Endothelial cell of umbilical vein (primary cell): ENCODE measurements around the gene TMEM114. TPM values are rescaled to one million over a fixed set of nuclear protein-coding genes. Genes with fewer than 3 reads are reported as not detected.

Source experiments
- BruUV-seq: library from RNA; stranded (reverse); fragments of 400-500 nt; replicated peaks from 2 replicates; lab custom pipeline; 2021; lab: Mats Ljungman, UMichigan
- CTCF ChIA-PET: fragments of 300-600, 350-600 bp; sonication (Branson Sonifier 250); formaldehyde crosslinking; loops from one replicate; lab custom pipeline; 2021; ENCODE audit warnings: antibody characterized with exemption, inconsistent platforms; lab: Charles Lee
- POLR2A ChIA-PET: fragments of 300-600, 350-600 bp; sonication (Branson Sonifier 250); formaldehyde crosslinking; loops from one replicate; lab custom pipeline; 2021; ENCODE audit warnings: antibody characterized with exemption, inconsistent platforms; lab: Charles Lee
- DNase-seq: peaks from one replicate; pipeline ENCODE4 v3.0.0-alpha.2; 2011; ENCODE audit warnings: low read depth, low spot score
- FAIRE-seq: peaks from 2 replicates; lab custom pipeline; 2011; peaks lifted over from hg19 to GRCh38; lab: Jason Lieb, UNC
- H2AFZ ChIP-seq: 2 replicates; pipeline ENCODE4 v1.6.0; 2012; ENCODE audit warnings: low read depth, low read length, control low read depth, inconsistent platforms
- H3K27ac ChIP-seq: 2 replicates; pipeline ENCODE4 v1.5.1; 2011; ENCODE audit warnings: low read depth, mild to moderate bottlenecking, control low read depth, low read length, moderate library complexity; ENCODE audit not compliant: insufficient read depth
- H3K27me3 ChIP-seq, 2 experiments: 2 replicates each; pipeline versions ENCODE4 v1.6.0 to v1.6.1; 2011; ENCODE audit warnings: low read length in 2 of 2, mixed read lengths in 1 of 2; ENCODE audit not compliant: control insufficient read depth in 2 of 2, insufficient read depth in 2 of 2
- H3K36me3 ChIP-seq, 2 experiments: 2 replicates in 1 of 2; 3 replicates in 1 of 2; pipeline ENCODE4 v1.5.1; 2011; ENCODE audit warnings: low read length in 2 of 2, mild to moderate bottlenecking in 1 of 2, moderate library complexity in 1 of 2; ENCODE audit not compliant: control insufficient read depth in 2 of 2, insufficient read depth in 2 of 2; ENCODE audit errors: extremely low read depth in 1 of 2
- H3K4me1 ChIP-seq: 3 replicates; pipeline ENCODE4 v1.5.1; 2011; ENCODE audit warnings: mild to moderate bottlenecking, low read length; ENCODE audit not compliant: control insufficient read depth, insufficient read depth; ENCODE audit errors: extremely low read depth
- H3K4me2 ChIP-seq: 2 replicates; pipeline ENCODE4 v1.6.1; 2011; ENCODE audit warnings: low read length, control low read depth, mixed read lengths; ENCODE audit not compliant: insufficient read depth
- H3K4me3 ChIP-seq, 3 experiments: fragments of 200-600 bp in 1 of 3; sonication (generic), shearing (Covaris generic) in 1 of 3; replicated peaks in 1 of 3; 2 replicates each; pipeline ENCODE4 v1.5.1; 2011 to 2016; ENCODE audit warnings: control low read depth in 3 of 3, low read length in 3 of 3, mild to moderate bottlenecking in 2 of 3, inconsistent platforms in 1 of 3, low read depth in 1 of 3, moderate library complexity in 1 of 3; ENCODE audit not compliant: insufficient read depth in 1 of 3
- H3K79me2 ChIP-seq: 2 replicates; pipeline ENCODE4 v1.6.0; 2012; ENCODE audit warnings: low read length, inconsistent platforms; ENCODE audit not compliant: control insufficient read depth, insufficient read depth
- H3K9ac ChIP-seq: replicated peaks from 2 replicates; pipeline ENCODE3; 2011; ENCODE audit warnings: low read length, control low read depth; ENCODE audit not compliant: insufficient read depth; ENCODE audit errors: extremely low read depth
- H3K9me1 ChIP-seq: replicated peaks from 3 replicates; pipeline ENCODE4 v1.6.0; 2011; ENCODE audit warnings: mild to moderate bottlenecking, low read length; ENCODE audit not compliant: control insufficient read depth, insufficient read depth; ENCODE audit errors: extremely low read depth
- H3K9me3 ChIP-seq: replicated peaks from 2 replicates; pipeline ENCODE4 v1.5.1; 2012; ENCODE audit warnings: low read length, inconsistent platforms; ENCODE audit not compliant: control insufficient read depth, insufficient read depth
- H4K20me1 ChIP-seq: replicated peaks from 2 replicates; pipeline ENCODE3; 2011; ENCODE audit warnings: mild to moderate bottlenecking, low read length; ENCODE audit not compliant: control insufficient read depth, insufficient read depth; ENCODE audit errors: extremely low read depth
- CTCF ChIP-seq, 2 donors: IDR thresholded peaks; 1 replicate in 1 of 2; 2 replicates in 1 of 2; pipeline ENCODE4 v1.5.1; 2011; ENCODE audit warnings: low read length in 2 of 2, mild to moderate bottlenecking in 2 of 2, moderate library complexity in 2 of 2, control low read depth in 1 of 2, inconsistent platforms in 1 of 2, low read depth in 1 of 2; ENCODE audit not compliant: insufficient read depth in 1 of 2; ENCODE audit errors: extremely low read depth in 1 of 2
- EZH2 ChIP-seq: IDR thresholded peaks from 2 replicates; pipeline ENCODE4 v1.6.1; 2012; ENCODE audit warnings: borderline replicate concordance, low read depth, mild to moderate bottlenecking, moderate library complexity, low read length, inconsistent platforms; ENCODE audit not compliant: severe bottlenecking
- FOS ChIP-seq: IDR thresholded peaks from 2 replicates; pipeline ENCODE4 v1.6.1; 2011; ENCODE audit warnings: mild to moderate bottlenecking, low read length, moderate library complexity, borderline replicate concordance; ENCODE audit not compliant: insufficient read depth
- GATA2 ChIP-seq: IDR thresholded peaks from 2 replicates; pipeline ENCODE4 v1.7.0; 2011; ENCODE audit warnings: low read depth, mild to moderate bottlenecking, moderate library complexity, mixed read lengths, low read length; ENCODE audit not compliant: insufficient read length, insufficient read depth
- JUN ChIP-seq: IDR thresholded peaks from 2 replicates; pipeline ENCODE4 v1.6.1; 2011; ENCODE audit warnings: borderline replicate concordance, low read depth; ENCODE audit not compliant: insufficient read length, insufficient read depth
- MYC ChIP-seq: IDR thresholded peaks from one replicate; pipeline ENCODE4 v1.6.1; 2011; ENCODE audit warnings: mild to moderate bottlenecking, low read depth, low read length
- POLR2A ChIP-seq: IDR thresholded peaks from 2 replicates; pipeline ENCODE4 v1.6.1; 2012; ENCODE audit warnings: low read depth, mild to moderate bottlenecking, control low read depth, low read length
- POLR2AphosphoS5 ChIP-seq: IDR thresholded peaks from 2 replicates; pipeline ENCODE4 v1.6.1; 2012; ENCODE audit warnings: low read depth, mild to moderate bottlenecking, control low read depth, low read length, moderate library complexity; ENCODE audit not compliant: insufficient read depth
- dilution Hi-C: fragments of 300-500 bp; cut with MboI; formaldehyde crosslinking; loops from one replicate; pipeline ENCODE4 v1.15.0; 2019; ENCODE audit warnings: low sequenced_read_pairs; ENCODE audit not compliant: extremely low pct_ligation_motif_present
- intact Hi-C: fragments of 100-400 bp; cut with micrococcal nuclease; formaldehyde crosslinking; loops from one replicate; pipeline ENCODE4 v1.10.0; 2022
- polyA plus RNA-seq, 4 experiments: library from polyadenylated mRNA; depleted of rRNA in 3 of 4; stranded (reverse) in 3 of 4; unstranded in 1 of 4; fragments of >200 nt; gene quantifications; 2 replicates each; pipeline versions ENCODE4 v1.2.1 to v1.2.3, GENCODE V29; 2011 to 2012; ENCODE audit warnings: missing spikeins in 1 of 4
- total RNA-seq: library from RNA; stranded (reverse); gene quantifications from 2 replicates; pipeline ENCODE4 v1.2.3, GENCODE V29; 2021
- TF ChIP-seq, protein P1 (sequence below): IDR thresholded peaks from 2 replicates; pipeline ENCODE4 v1.6.1; 2011; ENCODE audit not compliant: insufficient read depth, insufficient read length

Gene TMEM114
- total and polyA plus RNA-seq, 2 donors (not counting 3 experiments of a cell fraction or from before 2014, with no cell fraction given): not detected

GRCh38 chr16:8528471-8528870, 61.8 kb downstream of the TMEM114 start:
- POLR2A ChIA-PET: no interaction called here
- DNase-seq: no peak
- H4K20me1 ChIP-seq: no peaks in the 10 kb centered on the region
- intact Hi-C loops: no loop called here
- TF ChIP-seq FOS: no peak
- TF ChIP-seq MYC: no peak
- TF ChIP-seq EZH2: no peak
- TF ChIP-seq JUN: no peak
- no peak for TF ChIP-seq POLR2A
- no peak for TF ChIP-seq POLR2AphosphoS5
- no peak for TF ChIP-seq GATA2
- TF ChIP-seq CTCF (IDR thresholded peaks at IDR 0.05; ENCODE audit: extremely low read depth in 1 of 2, insufficient read depth in 1 of 2, low read depth in 1 of 2, low read length in 2 of 2): no peak
- TF ChIP-seq, protein P1, sequence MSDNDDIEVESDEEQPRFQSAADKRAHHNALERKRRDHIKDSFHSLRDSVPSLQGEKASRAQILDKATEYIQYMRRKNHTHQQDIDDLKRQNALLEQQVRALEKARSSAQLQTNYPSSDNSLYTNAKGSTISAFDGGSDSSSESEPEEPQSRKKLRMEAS: no peak
- H3K4me3 ChIP-seq: no peak overlapping the region
- no peaks in the 10 kb centered on the region for H3K9me1 ChIP-seq
- no peaks in the 10 kb centered on the region for H3K36me3 ChIP-seq
- H3K27me3 ChIP-seq: no peaks in the 10 kb centered on the region
- no peak overlapping the region for H3K27ac ChIP-seq
- FAIRE-seq: no peak
- H3K9me3 ChIP-seq: peaks cover 1% of the 10 kb centered on the region
- no TSS peak for BruUV-seq
- H3K9ac ChIP-seq: no peak overlapping the region
- H3K4me1 ChIP-seq: no peaks in the 10 kb centered on the region
- dilution Hi-C loops: no loop called here
- no peak overlapping the region for H3K4me2 ChIP-seq
- no peaks in the 10 kb centered on the region for H3K79me2 ChIP-seq
- no peak overlapping the region for H2AFZ ChIP-seq
- CTCF ChIA-PET: no interaction called here
